A673 (cell line): ENCODE measurements around the gene SALL3. TPM values are rescaled to one million over a fixed set of nuclear protein-coding genes. Genes with fewer than 3 reads are reported as not detected.
A peak's percentile ranks its signal among the peaks of the same experiment; 100 is the strongest.

Experiments
- BruUV-seq: library from RNA; stranded (reverse); fragments of 400-500 nt; replicated peaks from 2 replicates; lab custom pipeline; 2021; lab: Mats Ljungman, UMichigan
- CTCF ChIA-PET: fragments of 300-600 bp; sonication (Branson Sonifier 250); formaldehyde crosslinking; loops from one replicate; lab custom pipeline; 2022; ENCODE audit warnings: antibody characterized with exemption; lab: Charles Lee
- POLR2A ChIA-PET: fragments of 300-600 bp; sonication (Branson Sonifier 250); formaldehyde crosslinking; loops from one replicate; lab custom pipeline; 2022; ENCODE audit warnings: antibody characterized with exemption; ENCODE audit not compliant: low non-redundant PET; lab: Charles Lee
- DNase-seq: peaks from one replicate; pipeline ENCODE4 v3.0.0-alpha.2; 2015; ENCODE audit warnings: low spot score
- H3K27ac ChIP-seq: fragments of 200-600 bp; sonication (generic); 2 replicates; pipeline ENCODE4 v1.5.1; 2016; ENCODE audit warnings: mixed run types, low read depth, mild to moderate bottlenecking, mixed read lengths, antibody characterized with exemption, low read length; ENCODE audit not compliant: poor library complexity, severe bottlenecking
- H3K27me3 ChIP-seq: fragments of 200-600 bp; sonication (generic); replicated peaks from 2 replicates; pipeline ENCODE4 v1.6.1; 2017; ENCODE audit warnings: mixed run types, low read depth, mild to moderate bottlenecking, mixed read lengths, antibody characterized with exemption, low read length; ENCODE audit not compliant: insufficient read depth, poor library complexity
- H3K36me3 ChIP-seq: fragments of 200-600 bp; sonication (generic); 2 replicates; pipeline ENCODE4 v1.6.1; 2016; ENCODE audit warnings: mixed run types, mild to moderate bottlenecking, mixed read lengths, antibody characterized with exemption, low read length; ENCODE audit not compliant: insufficient read depth, poor library complexity, severe bottlenecking
- H3K4me1 ChIP-seq: fragments of 200-600 bp; sonication (generic); 2 replicates; pipeline ENCODE4 v1.6.1; 2017; ENCODE audit warnings: mixed run types, mild to moderate bottlenecking, mixed read lengths, antibody characterized with exemption, low read length; ENCODE audit not compliant: insufficient read depth, poor library complexity, severe bottlenecking
- H3K4me3 ChIP-seq: fragments of 200-600 bp; sonication (generic); 2 replicates; pipeline ENCODE4 v1.5.1; 2016; ENCODE audit warnings: low read depth, mixed run types, mild to moderate bottlenecking, mixed read lengths, low read length; ENCODE audit not compliant: poor library complexity, severe bottlenecking
- H3K9me3 ChIP-seq: fragments of 200-600 bp; sonication (generic); 2 replicates; pipeline ENCODE4 v1.6.1; 2016; ENCODE audit warnings: mixed run types, low read depth, mild to moderate bottlenecking, mixed read lengths, antibody characterized with exemption, low read length; ENCODE audit not compliant: poor library complexity, severe bottlenecking
- CTCF ChIP-seq: fragments of 300-800, 200-600 bp; sonication (generic); conservative IDR thresholded peaks from 2 replicates; pipeline ENCODE4 v1.5.1; 2017; ENCODE audit warnings: low read depth, mild to moderate bottlenecking, antibody characterized with exemption, low read length, moderate library complexity, mixed read lengths
- EZH2 ChIP-seq: fragments of 200-600 bp; sonication (generic); IDR thresholded peaks from 2 replicates; pipeline ENCODE4 v1.6.1; 2017; ENCODE audit warnings: borderline replicate concordance, low read depth, mild to moderate bottlenecking, mixed read lengths, antibody characterized with exemption, low read length; ENCODE audit not compliant: poor library complexity, severe bottlenecking
- intact Hi-C: fragments of 100-400 bp; cut with micrococcal nuclease; formaldehyde crosslinking; loops from one replicate; pipeline ENCODE4 v1.10.0; 2022; ENCODE audit not compliant: unreplicated experiment
- total RNA-seq: library from RNA; stranded (reverse); gene quantifications from 2 replicates; pipeline ENCODE4 v1.2.3, GENCODE V29; 2021

SALL3 gene
- total RNA-seq, 1 experiment from 2014 or later, result not detected

GRCh38 chr18:78979056-78979729 is 425 bp upstream of the SALL3 start:
- intact Hi-C loops, result no loop called here
- no peak for DNase-seq
- H3K4me1 ChIP-seq, result no peaks in the 10 kb centered on the region
- peaks cover 92% of the 10 kb centered on the region for H3K27me3 ChIP-seq
- CTCF ChIA-PET, result no interaction called here
- H3K36me3 ChIP-seq, result no peaks in the 10 kb centered on the region
- H3K27ac ChIP-seq, result no peak overlapping the region
- no peak for TF ChIP-seq CTCF
- TF ChIP-seq EZH2, result peak; percentile 55
- H3K4me3 ChIP-seq, result no peak overlapping the region
- POLR2A ChIA-PET, result no interaction called here
- BruUV-seq, result no TSS peak
- H3K9me3 ChIP-seq, result peaks cover 13% of the 10 kb centered on the region

- Histone ChIP-seq H3K4me1 (no peaks in the 10 kb centered on the region), H3K36me3 (no peaks in the 10 kb centered on the region), H3K9me3 (peaks cover 13% of the 10 kb centered on the region), H3K27me3 (peaks cover 92% of the 10 kb centered on the region), H3K27ac (no peak overlapping the region), H3K4me3 (no peak overlapping the region)
- intact Hi-C loops, result loop anchor here (10.0 kb wide), 1 partner anchor 264 kb away; no protein-coding TSS in a partner anchor
- TF ChIP-seq CTCF (no peak), EZH2 (no peak)
- no TSS peak for BruUV-seq
- DNase-seq, result no peak
- ChIA-PET CTCF (no interaction called here), POLR2A (no interaction called here)
Observed at GRCh38 chr18:78980279-78980771, 707 bp downstream of the SALL3 start.

GRCh38 chr18:78980777-78981380 is 1.3 kb downstream of the SALL3 start:
- ChIA-PET POLR2A (no interaction called here), CTCF (no interaction called here)
- no peaks in the 10 kb centered on the region for H3K4me1 ChIP-seq
- no TSS peak for BruUV-seq
- H3K36me3 ChIP-seq, result no peaks in the 10 kb centered on the region
- peaks cover 92% of the 10 kb centered on the region for H3K27me3 ChIP-seq
- TF ChIP-seq EZH2 (peak; percentile 24), CTCF (no peak)
- intact Hi-C loops, result loop anchor here (10.0 kb wide), 1 partner anchor 264 kb away; no protein-coding TSS in a partner anchor
- no peak overlapping the region for H3K4me3 ChIP-seq
- peaks cover 13% of the 10 kb centered on the region for H3K9me3 ChIP-seq
- DNase-seq, result no peak
- no peak overlapping the region for H3K27ac ChIP-seq
